Activated T-helper 2 cell treated with anti-CD3 and anti-CD28 coated beads, Interferon-gamma antibody, Interleukin-2, Interleukin-4, amounts not matched to agents 10 μg/mL and 5 μg/mL and 100 μg/mL, durations not matched to agents 14 hours and 24 hours and 36 hours (primary cell): Measurements from ENCODE around the gene NUPR1. TPM values are rescaled to one million over a fixed set of nuclear protein-coding genes. Genes with fewer than 3 reads are reported as not detected.

Source experiments
- DNase-seq: peaks from one replicate; pipeline ENCODE4 v3.0.0; 2021; ENCODE audit warnings: low spot score
- H3K27ac Mint-ChIP-seq: one replicate; pipeline ENCODE4 v1.8.0; 2021; ENCODE audit warnings: mixed read lengths
- H3K27me3 Mint-ChIP-seq: one replicate; pipeline ENCODE4 v1.8.0; 2021; ENCODE audit warnings: low read depth, mixed read lengths
- H3K36me3 Mint-ChIP-seq: one replicate; pipeline ENCODE4 v1.8.0; 2021; ENCODE audit warnings: low read depth, mixed read lengths
- H3K4me1 Mint-ChIP-seq: one replicate; pipeline ENCODE4 v1.8.0; 2021; ENCODE audit warnings: low read depth, mixed read lengths
- H3K4me3 Mint-ChIP-seq: one replicate; pipeline ENCODE4 v1.8.0; 2021; ENCODE audit warnings: low read depth, mild to moderate bottlenecking, moderate library complexity, mixed read lengths
- H3K9me3 Mint-ChIP-seq: one replicate; pipeline ENCODE4 v1.8.0; 2021; ENCODE audit warnings: mixed read lengths
- intact Hi-C: fragments of 100-400 bp; cut with micrococcal nuclease; formaldehyde crosslinking; loops from one replicate; pipeline ENCODE4 v1.15.1; 2023
- total RNA-seq: library from RNA; stranded (reverse); gene quantifications from 2 replicates; pipeline ENCODE4 v1.2.3, GENCODE V29; 2022

The NUPR1 gene
- not detected in 2 replicates for total RNA-seq

- Mint-ChIP-seq H3K4me3 (no peak within 1 kb of the TSS), H3K27ac (no peak within 1 kb of the TSS), H3K9me3 (no peaks in the 10 kb centered on the region), H3K27me3 (no peaks in the 10 kb centered on the region), H3K4me1 (peaks cover 17% of the 10 kb centered on the region), H3K36me3 (no peaks in the 10 kb centered on the region)
- no peak for DNase-seq
- intact Hi-C loops: no loop called here
These were observed at the start of gene NUPR1 for GRCh38 chr16:28538733-28539596. Gene NUPR1, minus strand, starts transcription at chr16:28538974. Its CDS starts 67 bp downstream, at chr16:28538907.

GRCh38 chr16:28587386-28587785 lies 48.6 kb upstream of the NUPR1 start:
- Mint-ChIP-seq H3K4me3 (no peak overlapping the region), H3K9me3 (no peaks in the 10 kb centered on the region), H3K36me3 (peaks cover 52% of the 10 kb centered on the region), H3K27me3 (no peaks in the 10 kb centered on the region), H3K4me1 (no peaks in the 10 kb centered on the region), H3K27ac (no peak overlapping the region)
- intact Hi-C loops: no loop called here
- DNase-seq: no peak

- Mint-ChIP-seq H3K36me3 (peaks cover 54% of the 10 kb centered on the region), H3K27me3 (no peaks in the 10 kb centered on the region), H3K4me3 (no peak overlapping the region), H3K27ac (no peak overlapping the region), H3K4me1 (no peaks in the 10 kb centered on the region), H3K9me3 (no peaks in the 10 kb centered on the region)
- intact Hi-C loops: no loop called here
- no peak for DNase-seq
These were observed 47.7 kb upstream of the NUPR1 start for GRCh38 chr16:28586466-28586865.

GRCh38 chr16:28585674-28586073 lies 46.9 kb upstream of the NUPR1 start:
- Mint-ChIP-seq H3K27me3 (no peaks in the 10 kb centered on the region), H3K9me3 (no peaks in the 10 kb centered on the region), H3K4me3 (no peak overlapping the region), H3K27ac (no peak overlapping the region), H3K4me1 (no peaks in the 10 kb centered on the region), H3K36me3 (peaks cover 52% of the 10 kb centered on the region)
- intact Hi-C loops: no loop called here
- no peak for DNase-seq

GRCh38 chr16:28580726-28581315 lies 42.0 kb upstream of the NUPR1 start:
- H3K4me1 Mint-ChIP-seq: no peaks in the 10 kb centered on the region
- H3K27ac Mint-ChIP-seq: no peak overlapping the region
- H3K9me3 Mint-ChIP-seq: no peaks in the 10 kb centered on the region
- no peak for DNase-seq
- no peak overlapping the region for H3K4me3 Mint-ChIP-seq
- intact Hi-C loops: no loop called here
- peaks cover 33% of the 10 kb centered on the region for H3K36me3 Mint-ChIP-seq
- H3K27me3 Mint-ChIP-seq: no peaks in the 10 kb centered on the region

- Mint-ChIP-seq H3K27me3 (no peaks in the 10 kb centered on the region), H3K9me3 (no peaks in the 10 kb centered on the region), H3K4me1 (no peaks in the 10 kb centered on the region), H3K4me3 (no peak overlapping the region), H3K36me3 (peaks cover 3% of the 10 kb centered on the region), H3K27ac (no peak overlapping the region)
- intact Hi-C loops: no loop called here
- DNase-seq: no peak
These were observed 36.8 kb upstream of the NUPR1 start for GRCh38 chr16:28575446-28576109.

GRCh38 chr16:28574925-28575324 lies 36.2 kb upstream of the NUPR1 start:
- Mint-ChIP-seq H3K36me3 (peaks cover 3% of the 10 kb centered on the region), H3K4me1 (no peaks in the 10 kb centered on the region), H3K4me3 (no peak overlapping the region), H3K27ac (no peak overlapping the region), H3K9me3 (no peaks in the 10 kb centered on the region), H3K27me3 (no peaks in the 10 kb centered on the region)
- no peak for DNase-seq
- intact Hi-C loops: no loop called here

- Mint-ChIP-seq H3K4me3 (no peak overlapping the region), H3K27me3 (no peaks in the 10 kb centered on the region), H3K9me3 (no peaks in the 10 kb centered on the region), H3K36me3 (peaks cover 3% of the 10 kb centered on the region), H3K27ac (no peak overlapping the region), H3K4me1 (no peaks in the 10 kb centered on the region)
- no peak for DNase-seq
- intact Hi-C loops: no loop called here
These were observed 35.3 kb upstream of the NUPR1 start for GRCh38 chr16:28573738-28574718.

- Mint-ChIP-seq H3K36me3 (peaks cover 3% of the 10 kb centered on the region), H3K27ac (no peak overlapping the region)
These were observed 34.1 kb upstream of the NUPR1 start for GRCh38 chr16:28572696-28573510.

GRCh38 chr16:28569968-28570752 lies 31.4 kb upstream of the NUPR1 start:
- H3K9me3 Mint-ChIP-seq: peaks cover 20% of the 10 kb centered on the region

More at GRCh38 chr16:28572696-28573510, 34.1 kb upstream of the NUPR1 start:
- H3K27me3 Mint-ChIP-seq: no peaks in the 10 kb centered on the region
- H3K4me3 Mint-ChIP-seq: no peak overlapping the region
- no peak for DNase-seq
- H3K9me3 Mint-ChIP-seq: no peaks in the 10 kb centered on the region
- intact Hi-C loops: no loop called here
- H3K4me1 Mint-ChIP-seq: no peaks in the 10 kb centered on the region

GRCh38 chr16:28569021-28569420 lies 30.2 kb upstream of the NUPR1 start:
- intact Hi-C loops: no loop called here
- H3K27ac Mint-ChIP-seq: no peak overlapping the region
- H3K27me3 Mint-ChIP-seq: no peaks in the 10 kb centered on the region
- H3K36me3 Mint-ChIP-seq: peaks cover 30% of the 10 kb centered on the region
- H3K4me3 Mint-ChIP-seq: no peak overlapping the region
- no peak for DNase-seq
- peaks cover 21% of the 10 kb centered on the region for H3K9me3 Mint-ChIP-seq
- H3K4me1 Mint-ChIP-seq: no peaks in the 10 kb centered on the region

More at GRCh38 chr16:28569968-28570752, 31.4 kb upstream of the NUPR1 start:
- H3K36me3 Mint-ChIP-seq: peaks cover 24% of the 10 kb centered on the region
- H3K27ac Mint-ChIP-seq: no peak overlapping the region
- H3K4me1 Mint-ChIP-seq: no peaks in the 10 kb centered on the region
- DNase-seq: no peak
- H3K4me3 Mint-ChIP-seq: no peak overlapping the region
- intact Hi-C loops: no loop called here
- no peaks in the 10 kb centered on the region for H3K27me3 Mint-ChIP-seq
